GM19467 (cell line): ENCODE data around the gene ZFP36.

Experiments used
- ATAC-seq: cut with Tn5 transposase; IDR thresholded peaks from one replicate; pipeline ENCODE4 v1.9.1; 2021; ENCODE audit warnings: mild to moderate bottlenecking, moderate library complexity; ENCODE audit not compliant: unreplicated experiment

The ZFP36 gene

DNA sequence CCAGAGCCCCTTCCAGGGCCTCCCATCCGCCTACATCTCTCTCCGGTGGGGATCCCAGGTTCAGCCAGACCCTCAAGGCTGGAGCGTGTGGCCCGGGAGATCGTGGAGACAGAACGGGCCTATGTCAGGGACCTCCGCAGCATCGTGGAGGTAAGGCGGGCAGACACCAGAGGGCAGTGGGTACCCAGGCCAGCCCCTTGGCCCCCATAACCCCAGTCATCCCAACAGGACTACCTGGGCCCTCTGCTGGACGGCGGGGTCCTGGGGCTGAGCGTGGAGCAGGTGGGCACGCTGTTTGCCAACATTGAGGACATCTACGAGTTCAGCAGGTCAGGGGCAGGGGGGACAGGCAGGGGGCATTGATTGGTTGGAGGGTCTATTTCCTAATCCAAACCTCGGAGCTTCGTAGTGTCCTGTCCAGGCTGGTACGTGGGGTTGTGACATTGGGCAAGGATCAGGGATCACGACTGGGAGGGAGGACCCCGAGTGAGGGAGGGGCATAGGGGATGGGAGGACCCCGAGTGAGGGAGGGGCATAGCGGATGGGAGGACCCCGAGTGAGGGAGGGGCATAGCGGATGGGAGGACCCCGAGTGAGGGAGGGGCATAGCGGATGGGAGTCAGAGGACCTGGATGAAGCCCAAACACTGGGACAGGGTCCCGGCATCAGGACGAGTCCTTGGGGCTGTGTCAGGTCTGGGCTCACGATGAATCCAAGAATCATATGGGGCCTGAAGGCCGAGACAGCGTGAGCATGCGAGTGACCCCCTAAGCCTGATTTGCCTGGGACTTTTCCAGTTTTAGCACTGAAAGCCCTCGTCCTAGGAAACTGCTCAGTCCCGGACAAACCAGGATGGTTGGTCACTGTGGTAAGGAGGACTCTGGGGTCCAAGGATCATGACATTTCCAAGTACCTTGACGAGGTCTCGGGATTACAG lies 8.7 kb downstream of the ZFP36 start:
- ATAC-seq = no peak

DNA sequence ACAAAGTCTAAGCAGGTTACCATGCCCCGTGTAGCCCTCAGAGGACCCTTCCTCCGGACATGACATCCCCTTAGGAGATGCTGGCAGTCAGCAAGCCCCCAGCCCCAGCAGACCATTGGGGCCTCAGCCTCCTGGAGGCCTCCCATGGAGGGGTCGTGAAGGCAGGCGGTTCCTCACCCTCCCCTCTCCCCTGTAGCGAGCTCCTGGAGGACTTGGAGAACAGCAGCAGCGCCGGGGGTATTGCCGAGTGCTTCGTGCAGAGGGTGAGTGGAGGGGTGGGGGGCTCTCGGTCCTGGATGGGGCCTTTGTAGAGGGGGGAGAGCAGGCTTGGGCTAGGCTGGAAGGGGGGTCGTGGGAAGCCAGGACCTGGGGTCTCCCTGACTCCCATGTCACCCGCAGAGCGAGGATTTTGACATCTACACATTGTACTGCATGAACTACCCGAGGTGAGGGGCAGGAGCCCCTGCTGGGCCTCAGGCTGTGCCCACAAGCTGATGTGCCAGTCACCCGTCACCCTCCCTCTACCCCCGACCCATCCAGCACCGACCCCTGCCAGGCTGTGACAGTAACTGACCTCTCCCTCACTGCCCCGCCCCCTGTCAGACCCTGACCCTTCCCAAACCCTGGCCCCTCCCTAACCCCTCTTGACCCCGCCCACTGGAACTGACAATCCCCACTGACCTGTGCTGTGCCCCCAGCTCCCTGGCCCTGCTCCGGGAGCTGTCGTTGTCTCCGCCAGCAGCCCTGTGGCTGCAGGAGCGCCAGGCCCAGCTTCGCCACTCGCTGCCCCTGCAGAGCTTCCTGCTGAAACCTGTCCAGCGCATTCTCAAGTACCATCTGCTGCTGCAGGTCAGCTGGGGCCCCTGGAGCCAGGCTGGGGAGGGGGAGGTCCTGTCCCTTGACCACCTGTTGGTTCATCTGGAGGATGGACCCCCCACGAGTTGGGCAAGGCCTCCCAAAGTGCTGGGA lies 9.8 kb downstream of the ZFP36 start:
- ATAC-seq = no peak

DNA sequence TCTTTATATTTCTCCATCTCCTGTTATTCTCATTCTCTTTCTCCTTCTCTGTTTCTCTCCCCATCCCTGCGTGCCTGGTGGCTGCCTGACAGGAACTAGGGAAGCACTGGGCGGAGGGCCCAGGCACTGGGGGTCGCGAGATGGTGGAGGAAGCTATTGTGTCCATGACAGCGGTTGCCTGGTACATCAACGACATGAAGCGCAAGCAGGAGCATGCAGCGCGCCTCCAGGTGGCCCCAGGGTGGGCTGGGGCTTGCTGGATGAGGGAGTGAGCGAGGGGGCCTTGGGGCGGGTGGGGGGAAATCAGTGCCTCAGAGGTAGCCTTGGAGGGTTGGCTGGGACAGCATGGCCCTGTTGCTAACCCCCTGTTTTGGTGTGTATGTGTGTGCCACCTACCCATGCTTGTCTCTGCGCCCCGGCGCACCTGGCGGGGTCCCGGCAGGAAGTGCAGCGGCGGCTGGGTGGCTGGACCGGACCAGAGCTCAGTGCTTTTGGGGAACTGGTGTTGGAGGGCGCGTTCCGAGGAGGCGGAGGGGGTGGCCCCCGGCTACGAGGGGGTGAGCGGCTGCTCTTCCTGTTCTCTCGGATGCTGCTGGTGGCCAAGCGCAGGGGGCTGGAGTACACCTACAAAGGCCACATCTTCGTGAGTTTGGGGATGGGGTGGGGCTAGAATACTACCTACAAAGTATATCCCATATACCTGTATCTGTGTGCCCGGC lies 11.0 kb downstream of the ZFP36 start:
- no peak for ATAC-seq

DNA sequence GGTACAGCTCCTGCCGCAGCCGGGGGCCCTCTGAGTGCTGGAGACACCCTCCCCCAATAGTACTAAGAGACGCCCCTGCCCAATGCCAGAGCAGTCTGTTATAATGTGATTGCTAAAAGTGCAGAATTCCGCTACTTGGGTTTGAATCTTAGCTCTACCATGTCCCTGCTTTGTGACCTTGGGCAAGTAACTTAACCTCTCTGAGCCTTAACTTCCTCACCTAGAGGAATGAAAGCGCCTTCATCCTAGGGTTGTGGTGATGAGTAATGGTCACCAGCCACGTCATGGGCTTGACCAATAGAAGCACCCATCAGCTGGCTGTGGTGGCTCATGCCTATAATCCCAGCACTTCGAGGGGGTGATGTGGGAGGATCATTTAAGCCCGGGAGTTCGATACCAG lies 12.4 kb downstream of the ZFP36 start:
- ATAC-seq = no peak

DNA sequence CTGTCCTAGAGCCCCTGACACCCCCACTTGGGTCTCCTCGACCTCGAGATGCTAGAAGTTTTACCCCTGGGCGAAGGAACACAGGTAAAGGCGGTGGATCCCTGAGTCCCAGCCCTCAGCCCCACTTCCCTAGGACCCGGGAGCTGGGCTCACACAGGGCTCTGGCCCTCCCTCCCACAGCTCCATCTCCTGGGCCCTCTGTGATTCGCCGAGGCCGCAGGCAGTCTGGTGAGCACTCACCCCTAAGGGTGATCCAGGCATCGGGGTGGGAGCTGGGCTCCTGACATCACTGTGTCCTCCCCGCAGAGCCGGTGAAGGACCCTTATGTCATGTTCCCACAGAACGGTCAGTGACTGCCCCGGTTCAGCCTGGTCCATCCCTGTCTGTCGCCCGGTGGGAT lies 14.1 kb downstream of the ZFP36 start:
- ATAC-seq = no peak

DNA sequence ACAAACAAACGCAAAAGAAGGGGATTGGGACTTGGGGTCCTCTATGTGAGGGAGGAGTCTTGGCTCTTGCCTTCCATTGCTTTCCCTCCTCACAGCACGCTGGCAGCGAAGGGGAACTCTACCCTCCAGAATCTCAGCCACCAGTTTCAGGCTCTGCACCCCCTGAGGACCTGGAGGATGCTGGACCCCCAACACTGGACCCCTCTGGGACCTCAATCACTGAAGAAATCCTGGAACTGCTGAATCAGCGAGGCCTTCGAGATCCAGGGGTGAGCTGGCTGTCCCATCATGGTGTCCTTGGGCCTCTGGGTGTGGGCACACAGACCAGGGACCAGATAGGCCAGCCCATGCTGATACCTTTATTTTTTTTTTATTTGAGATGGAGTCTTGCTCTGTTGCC lies 15.4 kb downstream of the ZFP36 start:
- no peak for ATAC-seq

DNA sequence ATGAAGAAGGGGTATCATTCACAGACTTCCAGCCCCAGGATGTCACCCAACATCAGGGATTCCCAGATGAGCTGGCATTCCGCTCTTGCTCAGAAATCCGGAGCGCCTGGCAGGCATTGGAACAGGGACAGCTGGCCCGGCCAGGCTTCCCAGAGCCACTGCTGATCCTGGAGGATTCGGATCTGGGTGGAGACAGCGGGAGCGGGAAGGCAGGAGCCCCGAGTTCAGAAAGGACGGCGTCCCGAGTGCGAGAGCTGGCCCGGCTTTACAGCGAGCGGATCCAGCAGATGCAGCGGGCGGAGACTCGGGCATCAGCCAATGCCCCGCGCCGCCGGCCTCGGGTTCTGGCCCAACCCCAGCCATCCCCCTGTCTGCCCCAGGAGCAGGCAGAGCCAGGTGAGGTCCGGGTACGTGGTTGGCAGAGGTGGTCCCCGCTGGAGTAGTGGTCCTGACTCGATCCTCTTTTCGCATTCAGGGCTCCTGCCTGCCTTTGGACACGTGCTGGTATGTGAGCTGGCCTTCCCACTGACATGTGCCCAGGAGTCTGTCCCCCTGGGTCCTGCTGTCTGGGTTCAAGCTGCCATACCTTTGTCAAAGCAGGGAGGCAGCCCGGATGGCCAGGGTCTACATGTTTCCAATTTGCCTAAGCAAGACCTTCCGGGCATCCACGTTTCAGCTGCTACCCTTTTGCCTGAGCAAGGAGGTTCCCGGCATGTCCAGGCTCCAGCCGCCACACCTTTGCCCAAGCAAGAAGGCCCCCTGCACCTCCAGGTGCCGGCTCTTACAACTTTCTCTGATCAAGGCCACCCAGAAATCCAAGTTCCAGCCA lies 16.8 kb downstream of the ZFP36 start:
- ATAC-seq = no peak

DNA sequence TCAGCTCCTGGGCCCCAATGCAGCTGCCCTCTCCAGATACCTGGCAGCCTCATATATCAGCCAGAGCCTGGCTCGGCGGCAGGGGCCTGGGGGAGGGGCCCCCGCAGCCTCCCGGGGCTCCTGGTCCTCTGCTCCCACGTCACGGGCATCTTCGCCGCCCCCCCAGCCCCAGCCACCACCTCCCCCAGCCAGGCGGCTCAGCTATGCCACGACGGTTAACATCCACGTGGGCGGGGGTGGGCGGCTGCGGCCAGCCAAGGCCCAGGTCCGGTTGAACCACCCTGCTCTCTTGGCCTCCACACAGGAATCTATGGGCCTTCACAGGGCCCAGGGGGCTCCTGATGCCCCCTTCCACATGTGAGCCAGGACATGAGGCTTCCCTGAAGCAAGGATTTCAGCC lies 18.3 kb downstream of the ZFP36 start:
- no peak for ATAC-seq

DNA sequence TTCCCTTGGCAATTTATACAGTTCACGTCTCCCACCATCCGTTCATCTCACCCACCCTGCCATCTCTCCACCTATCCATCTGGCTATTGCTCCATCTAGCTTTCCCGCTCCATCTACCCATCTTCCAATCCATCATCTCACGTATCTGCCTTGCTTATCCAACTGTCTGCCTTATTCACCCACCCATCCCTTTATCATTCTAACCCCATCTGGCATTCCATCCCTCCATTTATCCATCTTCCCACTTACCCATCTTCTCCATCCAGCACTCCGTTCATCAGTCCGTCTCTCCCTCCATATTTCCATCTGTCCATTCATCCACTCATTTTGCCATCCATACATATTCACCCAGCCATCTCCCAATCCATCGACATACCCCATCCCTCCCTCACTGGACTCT lies 19.1 kb downstream of the ZFP36 start:
- no peak for ATAC-seq

DNA sequence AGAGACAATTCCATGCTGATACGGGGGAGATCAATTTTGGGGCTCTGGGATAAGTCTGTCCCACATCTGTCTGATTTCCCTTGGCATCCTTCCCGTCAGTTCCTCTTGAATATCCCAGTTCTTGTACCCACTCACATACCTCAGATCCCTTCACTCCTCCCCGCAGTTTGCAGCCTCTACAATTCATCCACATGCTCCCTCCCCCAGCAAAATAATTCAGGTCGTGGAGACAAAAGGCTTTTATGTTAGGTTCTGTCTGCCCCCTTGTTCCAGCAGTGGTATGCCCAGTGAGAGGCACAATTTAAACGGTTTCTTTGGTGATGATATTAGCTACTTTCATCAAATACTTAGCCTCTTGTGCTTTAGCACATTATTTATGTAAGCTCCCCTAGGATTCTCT lies 19.5 kb downstream of the ZFP36 start:
- no peak for ATAC-seq

DNA sequence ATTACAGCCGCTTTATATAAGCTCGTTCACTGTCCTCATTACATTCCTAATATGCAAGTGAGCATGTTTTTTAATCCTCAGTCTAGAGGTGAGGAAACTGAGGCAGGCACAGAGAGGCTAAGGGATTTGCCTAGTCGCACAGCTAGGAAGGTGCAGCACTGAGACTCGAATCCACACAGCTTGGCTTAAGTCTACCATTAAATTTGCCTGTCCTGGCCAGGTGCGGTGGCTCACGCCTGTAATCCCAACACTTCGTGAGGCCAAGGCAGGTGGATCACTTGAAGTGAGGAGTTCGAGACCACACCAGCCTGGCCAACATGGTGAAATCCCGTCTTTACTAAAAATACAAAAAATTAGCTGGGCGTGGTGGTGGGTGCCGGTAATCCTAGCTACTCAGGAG lies 21.1 kb downstream of the ZFP36 start:
- ATAC-seq = no peak

DNA sequence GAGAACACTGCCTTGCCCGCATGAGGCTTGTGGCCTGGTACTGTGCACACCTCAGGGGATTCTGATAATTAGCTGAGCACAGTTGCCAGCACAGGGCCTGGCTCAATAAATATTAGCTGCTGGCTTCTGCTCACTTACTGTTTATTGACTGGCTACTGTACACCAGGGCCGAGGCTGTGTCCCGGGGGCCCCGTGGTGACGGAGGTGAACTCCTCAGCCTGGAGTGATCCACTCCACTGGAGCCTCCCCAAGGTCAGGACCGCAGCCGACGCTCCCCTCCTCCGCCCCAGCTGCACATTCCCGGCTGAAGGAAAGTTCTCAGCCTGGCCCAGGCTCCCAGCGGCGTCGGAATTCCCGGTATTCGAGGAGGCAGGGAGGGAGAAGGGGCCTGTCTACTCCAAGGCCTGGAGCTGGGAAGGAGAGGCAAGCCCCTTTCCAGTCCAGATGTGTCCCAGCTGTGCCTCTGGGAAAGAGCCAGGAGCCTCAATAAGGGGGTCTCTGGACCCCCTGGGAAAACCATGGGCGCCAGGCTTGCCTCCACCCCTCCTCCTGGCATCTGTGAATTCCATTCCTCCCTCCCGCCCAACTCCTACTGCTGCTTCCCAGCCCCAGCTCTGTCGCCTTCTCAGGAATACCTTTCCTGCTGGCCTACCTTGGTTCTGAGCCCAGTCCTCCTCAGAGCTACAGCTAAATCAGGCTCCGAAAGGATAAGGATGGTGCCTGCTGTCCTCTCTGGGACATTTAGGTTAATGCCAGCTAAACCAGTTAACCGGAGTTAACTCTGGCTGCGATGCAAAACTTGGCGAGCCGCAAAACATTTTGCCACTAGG lies 21.9 kb downstream of the ZFP36 start:
- no peak for ATAC-seq

DNA sequence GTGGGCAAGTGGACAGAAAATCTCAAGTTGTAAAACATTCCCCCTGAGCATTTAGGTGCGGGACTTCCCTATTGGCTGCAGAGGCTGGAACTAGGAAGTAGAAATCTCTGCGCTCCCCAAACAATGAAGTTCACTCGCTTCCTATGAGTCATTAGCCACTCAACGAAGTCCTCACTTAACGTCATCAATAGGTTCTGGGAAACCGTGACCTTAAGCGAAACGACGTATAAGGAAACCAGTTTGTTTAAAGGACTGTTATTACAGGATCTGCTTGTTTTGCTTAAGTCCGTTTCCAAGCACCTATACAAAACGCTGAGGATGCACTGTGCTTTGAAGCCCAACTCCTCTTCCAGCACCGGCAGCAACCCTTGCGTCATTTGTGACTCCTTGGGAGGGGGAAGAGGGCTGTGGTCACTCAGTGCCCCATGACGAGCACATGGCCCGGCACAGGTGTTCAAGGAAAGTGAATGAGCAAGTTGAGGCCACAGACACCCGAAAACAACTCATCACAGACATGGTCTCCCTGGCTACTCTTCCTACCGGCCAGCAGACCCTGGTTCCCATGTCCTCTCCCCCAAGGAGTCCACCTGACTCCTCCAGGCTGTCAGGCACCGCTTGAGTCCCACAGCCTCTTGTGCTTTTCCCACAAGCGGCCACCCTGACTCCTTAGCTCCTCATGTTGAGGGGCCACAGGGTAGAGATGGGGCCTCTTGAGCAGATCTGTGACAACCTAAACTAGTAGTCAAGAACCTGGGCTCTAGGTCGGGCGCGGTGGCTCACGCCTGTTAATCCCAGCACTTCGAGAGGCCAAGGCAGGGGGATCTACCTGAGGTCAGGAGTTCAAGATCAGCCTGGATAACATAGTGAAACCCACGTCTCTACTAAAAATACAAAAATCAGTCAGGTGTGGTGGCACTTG lies 24.3 kb downstream of the ZFP36 start:
- ATAC-seq = no peak

DNA sequence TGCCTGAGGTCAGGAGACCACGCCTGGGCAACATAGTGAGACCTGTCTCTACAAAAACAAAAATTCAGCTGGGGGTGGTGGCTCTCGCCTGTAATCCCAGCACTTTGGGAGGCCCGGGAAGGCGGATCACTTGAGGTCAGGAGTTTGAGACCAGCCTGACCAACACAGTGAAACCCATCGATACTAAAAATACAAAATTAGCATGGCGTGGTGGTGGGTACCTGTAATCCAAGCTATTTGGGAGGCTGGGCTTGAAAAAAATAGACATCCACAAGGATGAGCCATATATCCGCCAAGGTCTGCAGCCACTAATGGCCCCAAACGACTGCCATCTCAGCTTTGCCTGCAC lies 26.0 kb downstream of the ZFP36 start:
- ATAC-seq = no peak

DNA sequence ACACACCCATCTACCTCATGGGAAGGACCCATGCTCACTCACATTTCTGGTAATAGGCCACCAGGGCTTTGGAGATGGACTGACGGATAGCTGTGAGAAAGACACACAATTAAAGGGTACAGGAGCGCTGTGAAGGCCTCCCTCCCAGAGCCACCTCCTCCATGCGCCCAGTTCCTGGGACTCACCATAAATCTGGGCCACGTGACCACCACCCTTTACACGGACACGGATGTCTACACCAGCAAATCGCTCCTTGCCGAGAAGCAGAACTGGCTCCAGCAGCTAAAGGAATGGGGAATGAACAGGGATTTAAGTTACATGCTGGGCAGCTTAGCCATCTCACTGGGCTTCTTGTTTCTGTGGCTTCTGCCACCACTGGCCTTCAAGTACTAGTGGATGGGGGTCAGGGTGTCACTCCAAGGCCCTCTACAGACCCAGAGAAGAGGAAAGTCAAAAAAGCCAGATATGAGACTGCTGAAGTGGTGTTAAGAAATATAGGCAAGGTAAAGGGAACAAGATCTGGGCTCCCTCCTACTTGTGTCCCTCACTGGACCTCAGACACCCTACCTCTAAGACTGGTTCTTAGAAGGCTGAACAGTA lies 26.9 kb downstream of the ZFP36 start:
- ATAC-seq = no peak

DNA sequence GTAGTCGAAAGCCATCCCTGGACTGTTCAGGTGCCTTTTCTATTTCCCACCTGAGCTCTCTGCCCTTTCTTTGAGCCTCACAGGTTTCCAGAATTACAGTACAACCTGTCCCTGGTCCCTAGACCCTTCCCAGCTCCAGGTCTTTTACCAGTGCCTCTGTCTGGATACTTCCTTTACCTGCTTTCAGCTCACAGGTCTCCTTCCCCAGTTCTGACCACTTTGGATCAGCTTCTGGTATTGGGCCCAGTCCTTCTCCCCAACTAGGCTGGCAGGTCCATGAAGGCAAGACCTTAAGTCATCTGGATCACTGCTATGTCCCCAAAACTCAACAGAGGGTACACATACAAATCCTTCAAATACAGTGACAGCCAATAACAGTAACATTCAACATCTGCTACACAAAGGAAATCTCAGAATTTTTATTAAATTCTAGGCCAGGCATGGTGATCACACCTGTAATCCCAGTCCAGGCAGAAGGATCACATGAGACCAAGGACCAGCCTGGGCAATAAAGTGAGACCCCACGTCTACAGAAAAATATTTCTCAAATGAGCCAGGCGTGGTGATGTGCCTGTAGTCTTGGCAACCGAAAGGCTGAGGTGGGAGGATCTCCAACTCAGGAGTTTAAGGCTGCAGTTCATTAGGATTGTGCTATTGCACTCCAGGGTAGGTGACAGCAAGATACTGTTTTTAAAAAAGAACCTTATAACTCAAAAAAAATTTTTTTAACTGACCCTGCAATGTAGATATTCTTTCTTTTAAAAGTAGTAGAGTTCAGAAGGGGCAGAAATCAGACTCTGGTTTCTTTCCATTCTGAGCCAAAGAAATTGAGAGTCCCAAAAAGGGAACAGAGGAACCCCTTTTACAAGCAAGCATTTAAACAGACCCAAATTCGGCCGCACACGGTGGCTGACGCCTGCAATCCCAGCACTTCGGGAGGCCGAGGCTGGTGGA lies 27.8 kb downstream of the ZFP36 start:
- ATAC-seq = no peak
